Right lobe of liver (tissue), 4 donors: ENCODE results near the gene KCNC3.

Experiments
- POLR2A ChIP-seq: fragments of 450-650 bp; IDR thresholded peaks from one replicate; pipeline ENCODE4 v1.6.1; 2017; ENCODE audit warnings: antibody characterized with exemption, mild to moderate bottlenecking
- TF ChIP-seq, protein P1 (sequence below), 4 donors: fragments of 200-600 bp in 3 of 4; fragments of 450-650 bp in 1 of 4; IDR thresholded peaks; one replicate each; pipeline versions ENCODE4 v1.5.1 to v1.8.0; 2016 to 2022; ENCODE audit warnings: antibody characterized with exemption in 4 of 4, mild to moderate bottlenecking in 2 of 4
- donor health status: DM: no; HTN: no; CAD: no.
- donor health status: DM: no; HTN: no; CAD: no.
- donor health status: DM: no; HTN: yes; CAD: no.

DNA sequence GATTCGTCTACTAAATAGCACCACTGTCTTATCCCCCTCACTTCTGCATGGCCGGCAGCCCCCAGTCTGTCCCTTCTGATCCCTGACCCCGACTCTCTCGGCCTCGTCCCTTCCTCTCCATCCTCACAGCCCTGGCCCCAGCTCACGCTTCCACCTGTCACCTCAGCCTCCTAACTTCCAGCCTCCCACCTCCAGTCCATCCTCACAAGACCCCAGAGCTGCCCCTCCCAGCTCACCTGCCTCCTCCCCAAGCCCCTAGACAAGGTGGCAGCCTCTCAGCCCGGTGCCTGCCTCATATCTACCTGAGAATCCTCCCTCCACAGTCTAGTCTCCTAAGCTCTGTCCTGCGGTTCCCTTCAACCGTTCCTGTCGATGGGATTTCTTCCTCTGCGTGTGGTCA, 10.0 kb downstream of the KCNC3 start:
- TF ChIP-seq, protein P1, sequence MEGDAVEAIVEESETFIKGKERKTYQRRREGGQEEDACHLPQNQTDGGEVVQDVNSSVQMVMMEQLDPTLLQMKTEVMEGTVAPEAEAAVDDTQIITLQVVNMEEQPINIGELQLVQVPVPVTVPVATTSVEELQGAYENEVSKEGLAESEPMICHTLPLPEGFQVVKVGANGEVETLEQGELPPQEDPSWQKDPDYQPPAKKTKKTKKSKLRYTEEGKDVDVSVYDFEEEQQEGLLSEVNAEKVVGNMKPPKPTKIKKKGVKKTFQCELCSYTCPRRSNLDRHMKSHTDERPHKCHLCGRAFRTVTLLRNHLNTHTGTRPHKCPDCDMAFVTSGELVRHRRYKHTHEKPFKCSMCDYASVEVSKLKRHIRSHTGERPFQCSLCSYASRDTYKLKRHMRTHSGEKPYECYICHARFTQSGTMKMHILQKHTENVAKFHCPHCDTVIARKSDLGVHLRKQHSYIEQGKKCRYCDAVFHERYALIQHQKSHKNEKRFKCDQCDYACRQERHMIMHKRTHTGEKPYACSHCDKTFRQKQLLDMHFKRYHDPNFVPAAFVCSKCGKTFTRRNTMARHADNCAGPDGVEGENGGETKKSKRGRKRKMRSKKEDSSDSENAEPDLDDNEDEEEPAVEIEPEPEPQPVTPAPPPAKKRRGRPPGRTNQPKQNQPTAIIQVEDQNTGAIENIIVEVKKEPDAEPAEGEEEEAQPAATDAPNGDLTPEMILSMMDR (IDR thresholded peaks at IDR 0.05), result no peak
- TF ChIP-seq POLR2A, result no peak
